ENCODE measurements around the gene HPCAL1.

Gene HPCAL1

GRCh38 chr2:10269711-10270610 lies 32.7 kb upstream of the HPCAL1 start:
- no peak for DNase-seq

DNA sequence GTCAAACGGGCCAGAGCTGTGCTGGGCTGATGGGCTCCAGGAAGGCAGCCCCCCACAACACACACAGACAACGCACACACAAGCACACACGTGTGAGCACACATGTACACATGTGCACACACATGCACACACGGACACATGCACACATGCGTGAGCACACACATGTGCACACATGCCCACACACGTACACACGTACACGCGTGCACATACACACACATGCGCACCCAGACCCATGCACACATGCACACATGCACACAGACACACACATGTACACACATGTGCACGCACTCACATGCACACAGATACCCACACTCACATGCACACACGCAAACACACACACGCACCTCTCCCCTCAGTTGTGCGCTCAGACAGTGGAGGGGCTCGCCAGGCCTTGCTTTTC lies 31.2 kb upstream of the HPCAL1 start:
- no peak for DNase-seq

DNA sequence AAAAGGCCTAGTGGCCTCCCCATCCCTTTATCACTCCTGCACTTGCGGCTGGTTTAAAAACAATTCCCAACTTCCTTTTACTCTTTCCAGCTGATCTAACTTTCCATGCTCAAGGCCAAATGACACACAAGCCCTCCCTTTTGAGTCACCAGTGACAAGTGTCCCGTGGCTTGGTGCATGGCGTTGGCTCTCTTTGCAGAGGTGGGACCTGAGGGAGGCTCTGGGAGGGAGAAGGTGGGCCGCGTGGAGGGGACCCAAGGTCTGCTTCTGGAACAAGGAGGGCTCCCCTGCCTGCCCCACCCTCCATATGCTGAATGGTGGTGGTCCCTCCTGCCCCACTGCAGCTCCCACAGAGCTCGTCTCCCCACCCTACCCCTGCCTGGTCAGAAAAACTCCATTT lies 30.8 kb upstream of the HPCAL1 start:
- DNase-seq = no peak

DNA sequence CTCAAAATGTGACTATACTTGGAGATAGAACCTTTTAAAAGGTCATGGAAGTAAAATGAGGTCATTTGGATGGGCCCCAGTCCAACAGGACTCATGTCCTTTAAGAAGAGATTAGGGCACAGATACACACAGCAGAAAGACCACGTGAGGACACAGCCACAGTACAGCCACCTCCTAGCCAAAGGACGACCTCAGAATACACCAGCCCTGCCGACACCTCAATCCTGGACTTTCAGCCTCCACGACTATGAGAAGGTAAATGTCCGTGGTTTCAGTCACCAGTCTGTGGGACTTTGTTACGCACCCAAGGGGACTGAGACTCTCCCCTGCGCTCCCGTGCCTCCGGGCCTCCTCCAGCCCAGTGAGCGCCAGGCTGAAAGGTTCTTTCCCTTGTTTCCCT lies 30.2 kb upstream of the HPCAL1 start:
- DNase-seq = no peak

- DNase-seq = no peak
Observed at GRCh38 chr2:10273215-10274175, 29.2 kb upstream of the HPCAL1 start.

DNA sequence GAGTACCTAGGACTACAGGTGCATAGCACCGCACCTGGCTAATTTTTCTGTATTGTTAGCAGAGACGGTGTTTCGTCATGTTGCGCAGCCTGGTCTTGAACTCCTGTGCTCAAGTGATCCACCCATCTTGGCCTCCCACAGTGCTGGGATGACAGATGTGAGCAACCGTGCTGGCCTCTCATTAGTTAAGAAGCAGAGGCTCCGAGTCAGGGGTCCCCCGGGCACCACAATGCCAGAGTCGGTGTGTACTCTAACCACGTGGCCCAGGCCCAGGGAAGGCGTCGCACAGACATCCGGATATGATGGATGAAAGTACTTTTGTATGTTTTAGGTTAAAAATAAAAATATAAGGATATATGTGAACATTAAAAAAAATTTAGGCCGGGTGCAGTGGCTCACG lies 28.3 kb upstream of the HPCAL1 start:
- no peak for DNase-seq

DNA sequence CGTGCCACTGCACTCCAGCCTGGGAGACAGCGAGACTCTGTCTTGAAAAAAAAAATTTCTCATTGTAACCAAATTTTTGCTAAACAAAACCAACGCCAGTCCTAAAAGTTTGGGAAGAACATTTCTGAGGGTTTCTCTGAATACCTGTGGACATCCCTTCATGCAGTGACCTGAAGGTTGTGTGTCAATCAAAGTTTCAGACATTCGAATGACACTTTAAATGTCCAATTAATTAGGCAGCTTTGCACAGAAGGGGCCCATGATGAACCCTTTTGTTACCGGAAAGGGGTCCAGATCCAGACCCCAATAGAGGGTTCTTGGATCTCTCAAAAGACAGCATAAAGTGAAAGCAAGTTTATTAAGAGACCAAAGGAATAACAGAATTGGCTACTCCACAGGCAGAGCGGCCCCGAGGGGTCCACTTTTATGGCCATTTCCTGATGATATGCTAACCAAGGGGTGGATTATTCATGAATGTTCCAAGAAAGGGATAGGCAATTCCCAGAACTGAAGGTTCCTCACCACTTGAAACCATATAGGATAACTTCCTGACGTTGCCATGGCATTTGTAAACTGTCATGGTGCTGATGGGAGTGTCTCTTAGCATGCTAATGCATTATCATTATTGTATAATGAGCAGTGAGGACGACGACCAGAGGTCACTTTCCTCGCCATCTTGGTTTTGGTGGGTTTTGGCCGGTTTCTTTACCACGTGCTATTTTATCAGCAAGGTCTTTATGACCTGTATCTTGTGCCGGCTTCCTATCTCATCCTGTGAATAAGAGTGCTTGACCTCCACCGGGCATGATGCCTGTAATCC lies 27.5 kb upstream of the HPCAL1 start:
- no peak for DNase-seq

DNA sequence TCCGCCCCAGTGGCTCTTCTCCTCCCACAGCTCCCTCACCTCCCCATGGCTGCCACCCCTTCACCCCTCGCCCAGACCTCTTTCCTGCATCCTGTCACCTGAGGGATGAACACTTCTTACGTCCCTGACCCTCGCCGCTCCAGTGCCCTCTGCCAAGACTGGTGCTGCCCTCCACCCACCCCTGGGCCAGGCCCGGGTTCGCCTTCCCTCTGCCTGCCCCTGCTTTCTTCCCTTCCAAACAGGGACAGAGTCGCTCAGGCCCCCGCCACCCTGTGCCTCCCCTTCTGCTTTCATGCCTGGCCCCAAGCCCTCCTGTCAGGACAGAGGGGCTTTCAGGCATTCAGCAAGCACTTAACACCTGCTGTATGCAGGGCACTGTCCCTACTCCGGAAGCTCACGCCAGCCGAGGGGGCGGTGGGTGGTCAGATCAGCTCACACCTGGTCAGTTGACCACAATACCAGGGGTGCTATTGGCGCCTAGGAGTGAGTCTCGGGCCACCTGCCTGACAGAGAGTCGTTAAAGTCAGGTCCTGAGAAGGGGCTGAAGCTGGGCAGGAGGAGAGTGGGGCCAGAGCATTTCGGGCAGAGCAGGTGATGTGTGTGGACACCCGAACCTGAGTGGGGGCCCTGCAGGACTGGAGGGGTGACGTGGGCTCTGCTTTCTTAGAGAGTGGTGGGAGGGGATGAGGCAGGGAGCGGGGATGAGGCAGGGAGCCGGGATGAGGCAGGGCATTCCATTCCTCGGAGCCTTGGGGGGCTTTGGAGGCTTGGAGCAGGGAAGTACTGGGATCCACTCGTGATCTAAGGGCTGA lies 26.0 kb upstream of the HPCAL1 start:
- DNase-seq = no peak

GRCh38 chr2:10277293-10278028 lies 25.2 kb upstream of the HPCAL1 start:
- no peak for DNase-seq

DNA sequence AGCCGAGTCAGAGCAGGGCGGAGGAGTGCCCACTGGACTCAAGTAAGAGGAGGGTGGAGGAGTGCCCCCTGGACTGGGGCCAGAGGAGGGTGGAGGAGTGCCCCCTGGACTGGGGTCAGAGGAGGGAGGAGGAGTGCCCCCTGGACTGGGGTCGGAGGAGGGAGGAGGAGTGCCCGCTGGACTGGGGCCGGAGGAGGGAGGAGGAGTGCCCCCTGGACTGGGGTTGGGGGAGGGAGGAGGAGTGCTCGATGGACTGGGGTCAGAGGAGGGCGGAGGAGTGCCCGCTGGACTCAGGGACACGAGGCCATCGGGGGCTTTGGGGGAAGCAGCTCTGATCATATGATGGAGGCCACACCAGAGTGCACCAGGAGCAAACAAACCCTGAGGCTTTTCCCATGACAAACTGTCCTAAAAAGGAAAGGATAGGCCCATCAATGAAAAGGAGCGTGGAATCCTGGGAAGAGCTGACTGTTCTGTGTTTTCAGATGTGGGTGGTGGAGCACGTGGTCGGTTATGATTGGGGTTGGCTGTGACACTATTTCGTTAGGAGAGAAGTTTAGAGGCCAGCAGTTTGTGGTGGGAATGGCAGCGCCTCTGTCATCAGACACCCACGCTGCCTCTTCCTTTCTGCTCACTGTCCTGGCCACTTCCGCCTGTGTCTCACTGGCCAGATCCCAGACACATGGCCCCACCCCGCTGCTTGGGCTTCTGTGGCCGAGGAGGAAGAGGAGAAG lies 24.5 kb upstream of the HPCAL1 start:
- peak; percentile 50 for DNase-seq

DNA sequence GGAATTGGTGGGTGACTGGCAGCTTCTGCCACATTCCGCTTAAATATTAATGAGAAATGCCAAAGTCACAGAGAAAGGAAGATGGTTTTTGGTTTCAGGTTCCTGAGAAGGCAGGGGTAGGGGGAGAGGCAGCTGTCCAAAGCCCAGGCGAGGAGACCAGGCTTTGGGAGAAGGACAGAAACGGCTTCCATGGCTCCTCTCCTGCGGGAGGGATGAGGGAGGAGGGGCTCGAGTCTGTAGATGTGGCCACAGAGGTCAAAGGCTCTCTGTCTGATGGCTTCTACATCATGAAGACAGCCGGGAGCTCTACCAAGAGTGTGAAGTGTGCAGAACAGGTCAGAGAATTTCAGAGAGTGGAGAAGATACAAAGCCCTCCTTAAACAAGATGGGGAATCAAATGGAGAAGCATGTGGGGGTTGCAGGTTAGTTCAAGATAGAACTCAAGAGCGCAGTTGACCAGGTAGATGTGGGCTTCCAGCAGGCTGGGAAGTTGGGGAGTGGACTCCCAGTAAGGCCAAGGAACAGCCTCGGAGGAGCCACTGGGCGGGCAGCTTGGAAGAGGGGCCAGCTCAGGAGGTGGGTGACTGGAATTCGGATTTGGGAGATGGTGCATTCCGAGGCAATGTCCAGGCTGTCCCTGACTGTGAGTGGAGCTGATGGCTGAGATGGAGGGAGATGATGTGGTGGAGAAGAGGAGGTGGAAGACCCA lies 23.8 kb upstream of the HPCAL1 start:
- no peak for DNase-seq

DNA sequence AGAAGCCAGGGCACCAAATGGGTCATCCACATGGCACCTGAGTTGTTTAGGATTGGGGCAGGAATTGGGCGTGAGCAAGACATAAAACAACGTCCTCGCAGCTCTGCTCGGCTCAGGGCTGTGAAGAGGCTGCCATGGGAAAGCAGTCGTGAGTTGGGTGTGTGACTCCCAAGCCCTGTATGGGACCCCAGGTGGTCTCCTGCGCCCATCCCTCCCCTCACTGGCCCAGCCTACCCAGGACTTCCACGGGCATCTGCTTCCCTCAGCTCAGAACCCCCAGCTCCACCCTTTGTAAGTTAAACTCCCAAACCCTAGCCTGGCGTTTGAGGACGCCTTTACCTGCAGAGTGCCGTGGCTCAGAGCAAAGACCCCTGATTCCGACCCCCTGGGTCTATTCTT lies 23.2 kb upstream of the HPCAL1 start:
- no peak for DNase-seq

DNA sequence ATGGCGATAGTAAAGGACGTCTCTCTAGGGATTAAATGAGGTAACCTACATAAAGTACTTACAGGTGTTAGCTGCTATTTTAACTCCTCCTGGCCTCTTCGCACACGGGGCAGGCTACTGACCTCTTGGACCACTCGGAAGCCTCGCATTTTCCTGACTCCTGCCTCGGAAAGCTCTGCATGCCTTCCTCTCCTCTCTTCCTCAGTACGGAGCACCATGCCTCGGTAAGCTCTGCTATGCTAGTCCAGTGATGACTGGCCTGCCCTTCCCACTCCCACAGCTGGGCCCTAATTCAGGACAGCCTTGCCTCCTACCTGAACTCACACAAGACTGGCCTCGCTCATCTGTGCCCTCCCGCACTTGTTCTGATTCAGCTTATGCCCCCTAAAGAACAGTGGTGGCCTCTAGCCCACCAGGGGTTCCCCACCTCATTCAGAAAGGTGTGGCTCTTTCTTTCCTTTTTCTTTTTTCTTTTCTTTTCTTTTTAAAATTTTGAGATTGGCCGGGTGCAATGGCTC lies 22.7 kb upstream of the HPCAL1 start:
- no peak for DNase-seq

DNA sequence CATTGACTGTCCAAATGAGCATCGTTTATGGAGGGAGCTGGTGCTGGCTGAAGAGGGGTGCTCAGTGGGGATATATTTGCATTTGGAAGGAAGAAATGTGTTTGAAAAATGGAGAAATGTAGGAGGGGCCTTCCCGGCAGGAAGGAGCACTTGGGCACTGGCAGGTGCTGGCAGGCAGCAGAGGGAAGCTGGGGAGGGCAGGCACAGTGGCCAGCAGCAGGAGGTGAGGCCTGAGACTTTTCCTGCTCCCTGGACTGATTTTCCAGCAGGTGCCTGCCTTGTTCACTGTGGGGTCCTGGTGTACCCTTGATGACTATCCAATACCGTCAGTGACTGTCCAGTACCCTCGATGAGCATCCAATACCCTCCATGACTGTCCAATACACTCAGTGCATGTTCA lies 20.8 kb upstream of the HPCAL1 start:
- DNase-seq = no peak

- no peak for DNase-seq
Observed at GRCh38 chr2:10282611-10283105, 20.0 kb upstream of the HPCAL1 start.

DNA sequence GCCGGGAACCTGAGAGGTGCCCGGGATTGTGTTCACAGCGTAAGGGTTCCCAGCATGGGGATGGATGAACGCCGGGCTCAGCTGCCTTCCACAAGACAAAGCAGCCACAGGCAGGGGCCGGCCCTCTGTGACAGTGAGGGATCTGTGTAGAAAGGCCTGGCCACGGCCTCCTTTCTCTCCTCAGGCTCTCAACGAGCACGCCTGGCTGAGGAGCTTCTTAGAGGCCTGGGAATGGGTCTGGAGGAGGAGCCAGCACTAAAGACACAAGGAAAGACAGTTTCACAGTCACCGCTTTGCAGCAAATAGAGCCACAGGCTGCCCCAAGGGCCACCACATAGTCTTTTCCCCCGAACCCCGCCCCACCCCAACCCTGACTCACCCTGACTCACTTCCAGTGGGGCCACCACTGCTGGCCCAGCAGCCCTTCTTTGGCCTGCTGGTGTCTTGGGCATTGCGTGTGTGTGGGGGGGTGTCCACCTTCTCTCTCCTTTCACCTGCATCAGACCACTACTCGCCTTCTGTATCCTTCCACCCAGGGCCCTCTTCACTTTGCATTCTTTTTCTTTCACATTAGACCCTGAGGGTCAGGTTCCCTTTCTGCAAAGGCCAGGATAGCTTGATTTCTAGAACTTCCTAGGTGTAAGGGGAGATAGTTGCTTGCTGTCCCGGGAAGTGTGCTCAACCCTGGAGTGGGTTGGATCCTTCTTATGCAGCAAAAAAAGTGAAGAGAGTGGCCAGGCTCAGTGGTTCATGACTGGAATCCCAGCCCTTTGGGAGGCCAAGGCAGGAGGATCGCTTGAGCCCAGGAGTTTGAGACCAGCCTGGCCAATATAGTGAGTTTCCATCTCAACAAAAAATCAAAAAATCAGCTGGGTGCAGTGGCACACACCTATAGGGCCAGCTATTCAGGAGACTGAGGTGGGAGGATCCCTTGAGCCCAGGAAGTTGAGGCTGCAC lies 19.3 kb upstream of the HPCAL1 start:
- DNase-seq = peak; percentile 94

GRCh38 chr2:10284108-10284870 lies 18.4 kb upstream of the HPCAL1 start:
- no peak for DNase-seq

Measured in fibroblast of skin of back (primary cell).